Endothelial cell of umbilical vein (primary cell): ENCODE results near the gene CFAP70. TPM values are rescaled to one million over a fixed set of nuclear protein-coding genes. Genes with fewer than 3 reads are reported as not detected.

Source experiments
- BruUV-seq: library from RNA; stranded (reverse); fragments of 400-500 nt; replicated peaks from 2 replicates; lab custom pipeline; 2021; lab: Mats Ljungman, UMichigan
- CTCF ChIA-PET: fragments of 300-600, 350-600 bp; sonication (Branson Sonifier 250); formaldehyde crosslinking; loops from one replicate; lab custom pipeline; 2021; ENCODE audit warnings: antibody characterized with exemption, inconsistent platforms; lab: Charles Lee
- POLR2A ChIA-PET: fragments of 300-600, 350-600 bp; sonication (Branson Sonifier 250); formaldehyde crosslinking; loops from one replicate; lab custom pipeline; 2021; ENCODE audit warnings: antibody characterized with exemption, inconsistent platforms; lab: Charles Lee
- DNase-seq: peaks from one replicate; pipeline ENCODE4 v3.0.0-alpha.2; 2011; ENCODE audit warnings: low read depth, low spot score
- FAIRE-seq: peaks from 2 replicates; lab custom pipeline; 2011; peaks lifted over from hg19 to GRCh38; lab: Jason Lieb, UNC
- H2AFZ ChIP-seq: 2 replicates; pipeline ENCODE4 v1.6.0; 2012; ENCODE audit warnings: low read depth, low read length, control low read depth, inconsistent platforms
- H3K27ac ChIP-seq: 2 replicates; pipeline ENCODE4 v1.5.1; 2011; ENCODE audit warnings: low read depth, mild to moderate bottlenecking, control low read depth, low read length, moderate library complexity; ENCODE audit not compliant: insufficient read depth
- H3K27me3 ChIP-seq, 2 experiments: 2 replicates each; pipeline versions ENCODE4 v1.6.0 to v1.6.1; 2011; ENCODE audit warnings: low read length in 2 of 2, mixed read lengths in 1 of 2; ENCODE audit not compliant: control insufficient read depth in 2 of 2, insufficient read depth in 2 of 2
- H3K36me3 ChIP-seq, 2 experiments: 2 replicates in 1 of 2; 3 replicates in 1 of 2; pipeline ENCODE4 v1.5.1; 2011; ENCODE audit warnings: low read length in 2 of 2, mild to moderate bottlenecking in 1 of 2, moderate library complexity in 1 of 2; ENCODE audit not compliant: control insufficient read depth in 2 of 2, insufficient read depth in 2 of 2; ENCODE audit errors: extremely low read depth in 1 of 2
- H3K4me1 ChIP-seq: 3 replicates; pipeline ENCODE4 v1.5.1; 2011; ENCODE audit warnings: mild to moderate bottlenecking, low read length; ENCODE audit not compliant: control insufficient read depth, insufficient read depth; ENCODE audit errors: extremely low read depth
- H3K4me2 ChIP-seq: 2 replicates; pipeline ENCODE4 v1.6.1; 2011; ENCODE audit warnings: low read length, control low read depth, mixed read lengths; ENCODE audit not compliant: insufficient read depth
- H3K4me3 ChIP-seq, 3 experiments: fragments of 200-600 bp in 1 of 3; sonication (generic), shearing (Covaris generic) in 1 of 3; replicated peaks in 1 of 3; 2 replicates each; pipeline ENCODE4 v1.5.1; 2011 to 2016; ENCODE audit warnings: control low read depth in 3 of 3, low read length in 3 of 3, mild to moderate bottlenecking in 2 of 3, inconsistent platforms in 1 of 3, low read depth in 1 of 3, moderate library complexity in 1 of 3; ENCODE audit not compliant: insufficient read depth in 1 of 3
- H3K79me2 ChIP-seq: 2 replicates; pipeline ENCODE4 v1.6.0; 2012; ENCODE audit warnings: low read length, inconsistent platforms; ENCODE audit not compliant: control insufficient read depth, insufficient read depth
- H3K9ac ChIP-seq: replicated peaks from 2 replicates; pipeline ENCODE3; 2011; ENCODE audit warnings: low read length, control low read depth; ENCODE audit not compliant: insufficient read depth; ENCODE audit errors: extremely low read depth
- H3K9me1 ChIP-seq: replicated peaks from 3 replicates; pipeline ENCODE4 v1.6.0; 2011; ENCODE audit warnings: mild to moderate bottlenecking, low read length; ENCODE audit not compliant: control insufficient read depth, insufficient read depth; ENCODE audit errors: extremely low read depth
- H3K9me3 ChIP-seq: replicated peaks from 2 replicates; pipeline ENCODE4 v1.5.1; 2012; ENCODE audit warnings: low read length, inconsistent platforms; ENCODE audit not compliant: control insufficient read depth, insufficient read depth
- H4K20me1 ChIP-seq: replicated peaks from 2 replicates; pipeline ENCODE3; 2011; ENCODE audit warnings: mild to moderate bottlenecking, low read length; ENCODE audit not compliant: control insufficient read depth, insufficient read depth; ENCODE audit errors: extremely low read depth
- EZH2 ChIP-seq: IDR thresholded peaks from 2 replicates; pipeline ENCODE4 v1.6.1; 2012; ENCODE audit warnings: borderline replicate concordance, low read depth, mild to moderate bottlenecking, moderate library complexity, low read length, inconsistent platforms; ENCODE audit not compliant: severe bottlenecking
- FOS ChIP-seq: IDR thresholded peaks from 2 replicates; pipeline ENCODE4 v1.6.1; 2011; ENCODE audit warnings: mild to moderate bottlenecking, low read length, moderate library complexity, borderline replicate concordance; ENCODE audit not compliant: insufficient read depth
- GATA2 ChIP-seq: IDR thresholded peaks from 2 replicates; pipeline ENCODE4 v1.7.0; 2011; ENCODE audit warnings: low read depth, mild to moderate bottlenecking, moderate library complexity, mixed read lengths, low read length; ENCODE audit not compliant: insufficient read length, insufficient read depth
- JUN ChIP-seq: IDR thresholded peaks from 2 replicates; pipeline ENCODE4 v1.6.1; 2011; ENCODE audit warnings: borderline replicate concordance, low read depth; ENCODE audit not compliant: insufficient read length, insufficient read depth
- MYC ChIP-seq: IDR thresholded peaks from one replicate; pipeline ENCODE4 v1.6.1; 2011; ENCODE audit warnings: mild to moderate bottlenecking, low read depth, low read length
- POLR2A ChIP-seq: IDR thresholded peaks from 2 replicates; pipeline ENCODE4 v1.6.1; 2012; ENCODE audit warnings: low read depth, mild to moderate bottlenecking, control low read depth, low read length
- POLR2AphosphoS5 ChIP-seq: IDR thresholded peaks from 2 replicates; pipeline ENCODE4 v1.6.1; 2012; ENCODE audit warnings: low read depth, mild to moderate bottlenecking, control low read depth, low read length, moderate library complexity; ENCODE audit not compliant: insufficient read depth
- dilution Hi-C: fragments of 300-500 bp; cut with MboI; formaldehyde crosslinking; loops from one replicate; pipeline ENCODE4 v1.15.0; 2019; ENCODE audit warnings: low sequenced_read_pairs; ENCODE audit not compliant: extremely low pct_ligation_motif_present
- intact Hi-C: fragments of 100-400 bp; cut with micrococcal nuclease; formaldehyde crosslinking; loops from one replicate; pipeline ENCODE4 v1.10.0; 2022
- polyA plus RNA-seq, 4 experiments: library from polyadenylated mRNA; depleted of rRNA in 3 of 4; stranded (reverse) in 3 of 4; unstranded in 1 of 4; fragments of >200 nt; gene quantifications; 2 replicates each; pipeline versions ENCODE4 v1.2.1 to v1.2.3, GENCODE V29; 2011 to 2012; ENCODE audit warnings: missing spikeins in 1 of 4
- total RNA-seq: library from RNA; stranded (reverse); gene quantifications from 2 replicates; pipeline ENCODE4 v1.2.3, GENCODE V29; 2021
- TF ChIP-seq, protein P1 (sequence below), 2 donors: IDR thresholded peaks; 1 replicate in 1 of 2; 2 replicates in 1 of 2; pipeline ENCODE4 v1.5.1; 2011; ENCODE audit warnings: low read length in 2 of 2, mild to moderate bottlenecking in 2 of 2, moderate library complexity in 2 of 2, control low read depth in 1 of 2, inconsistent platforms in 1 of 2, low read depth in 1 of 2; ENCODE audit not compliant: insufficient read depth in 1 of 2; ENCODE audit errors: extremely low read depth in 1 of 2
- TF ChIP-seq, protein P2 (sequence below): IDR thresholded peaks from 2 replicates; pipeline ENCODE4 v1.6.1; 2011; ENCODE audit not compliant: insufficient read depth, insufficient read length

The CFAP70 gene
- total and polyA plus RNA-seq, 2 donors (not counting 3 experiments of a cell fraction or from before 2014, with no cell fraction given): 0.19 to 0.27 TPM

DNA sequence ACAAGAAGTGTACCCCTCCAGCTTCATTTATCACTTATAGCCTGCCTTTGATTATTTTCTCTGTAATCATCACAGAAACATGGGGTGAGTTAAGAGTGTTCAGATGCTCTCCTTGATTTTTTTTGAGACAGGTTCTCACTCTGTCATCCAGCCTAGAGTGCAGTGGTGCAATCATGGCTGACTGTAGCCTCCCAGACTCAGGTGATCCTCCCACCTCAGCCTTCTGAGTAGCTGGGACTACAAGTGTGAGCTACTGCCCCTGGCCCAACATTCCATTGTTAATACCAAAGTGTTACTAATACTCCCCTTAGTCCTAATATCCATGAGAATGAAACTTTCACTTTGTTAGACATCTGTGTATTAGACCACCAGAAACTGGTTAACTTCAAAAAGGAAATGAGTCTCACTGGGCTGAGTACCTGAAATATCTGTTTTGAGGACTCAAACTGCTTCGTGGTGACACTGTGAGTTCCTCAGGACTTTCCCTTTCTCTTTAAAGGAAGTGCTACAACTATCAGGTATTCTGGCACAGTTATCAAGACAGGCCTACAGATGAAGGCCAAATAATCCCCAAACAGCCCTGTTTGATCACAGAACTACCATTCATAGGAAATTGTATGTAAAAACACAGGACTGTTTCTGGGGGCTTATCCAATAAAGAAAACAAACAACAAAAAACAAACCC, 20.5 kb upstream of the CFAP70 start:
- TF ChIP-seq FOS (no peak), MYC (no peak), EZH2 (no peak), POLR2A (no peak), JUN (no peak), POLR2AphosphoS5 (no peak), GATA2 (no peak)
- TF ChIP-seq, protein P1, sequence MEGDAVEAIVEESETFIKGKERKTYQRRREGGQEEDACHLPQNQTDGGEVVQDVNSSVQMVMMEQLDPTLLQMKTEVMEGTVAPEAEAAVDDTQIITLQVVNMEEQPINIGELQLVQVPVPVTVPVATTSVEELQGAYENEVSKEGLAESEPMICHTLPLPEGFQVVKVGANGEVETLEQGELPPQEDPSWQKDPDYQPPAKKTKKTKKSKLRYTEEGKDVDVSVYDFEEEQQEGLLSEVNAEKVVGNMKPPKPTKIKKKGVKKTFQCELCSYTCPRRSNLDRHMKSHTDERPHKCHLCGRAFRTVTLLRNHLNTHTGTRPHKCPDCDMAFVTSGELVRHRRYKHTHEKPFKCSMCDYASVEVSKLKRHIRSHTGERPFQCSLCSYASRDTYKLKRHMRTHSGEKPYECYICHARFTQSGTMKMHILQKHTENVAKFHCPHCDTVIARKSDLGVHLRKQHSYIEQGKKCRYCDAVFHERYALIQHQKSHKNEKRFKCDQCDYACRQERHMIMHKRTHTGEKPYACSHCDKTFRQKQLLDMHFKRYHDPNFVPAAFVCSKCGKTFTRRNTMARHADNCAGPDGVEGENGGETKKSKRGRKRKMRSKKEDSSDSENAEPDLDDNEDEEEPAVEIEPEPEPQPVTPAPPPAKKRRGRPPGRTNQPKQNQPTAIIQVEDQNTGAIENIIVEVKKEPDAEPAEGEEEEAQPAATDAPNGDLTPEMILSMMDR (IDR thresholded peaks at IDR 0.05; ENCODE audit: extremely low read depth in 1 of 2, insufficient read depth in 1 of 2, low read depth in 1 of 2, low read length in 2 of 2): no peak
- TF ChIP-seq, protein P2, sequence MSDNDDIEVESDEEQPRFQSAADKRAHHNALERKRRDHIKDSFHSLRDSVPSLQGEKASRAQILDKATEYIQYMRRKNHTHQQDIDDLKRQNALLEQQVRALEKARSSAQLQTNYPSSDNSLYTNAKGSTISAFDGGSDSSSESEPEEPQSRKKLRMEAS: no peak
- Histone ChIP-seq H3K4me3 (no peak overlapping the region), H3K79me2 (no peaks in the 10 kb centered on the region), H3K9me1 (no peaks in the 10 kb centered on the region), H3K4me1 (no peaks in the 10 kb centered on the region), H2AFZ (no peak overlapping the region), H3K27ac (no peak overlapping the region), H4K20me1 (no peaks in the 10 kb centered on the region), H3K9ac (no peak overlapping the region), H3K9me3 (no peaks in the 10 kb centered on the region), H3K36me3 (peaks cover 3 to 14% of the 10 kb centered on the region in 2 experiments), H3K27me3 (no peaks in the 10 kb centered on the region), H3K4me2 (no peak overlapping the region)
- dilution Hi-C loops: no loop called here
- no TSS peak for BruUV-seq
- intact Hi-C loops: no loop called here
- no peak for FAIRE-seq
- CTCF ChIA-PET: interaction anchor here (1.0 kb wide), 1 partner anchor 16 kb away, joined by 3 read pairs; no protein-coding TSS in a partner anchor
- POLR2A ChIA-PET: no interaction called here
- DNase-seq: no peak
